Measurements from ENCODE around the gene ADPRS. TPM values are rescaled to one million over a fixed set of nuclear protein-coding genes. Genes with fewer than 3 reads are reported as not detected.

Gene ADPRS
- total RNA-seq, 1 experiment from 2014 or later: 27.8 TPM

DNA sequence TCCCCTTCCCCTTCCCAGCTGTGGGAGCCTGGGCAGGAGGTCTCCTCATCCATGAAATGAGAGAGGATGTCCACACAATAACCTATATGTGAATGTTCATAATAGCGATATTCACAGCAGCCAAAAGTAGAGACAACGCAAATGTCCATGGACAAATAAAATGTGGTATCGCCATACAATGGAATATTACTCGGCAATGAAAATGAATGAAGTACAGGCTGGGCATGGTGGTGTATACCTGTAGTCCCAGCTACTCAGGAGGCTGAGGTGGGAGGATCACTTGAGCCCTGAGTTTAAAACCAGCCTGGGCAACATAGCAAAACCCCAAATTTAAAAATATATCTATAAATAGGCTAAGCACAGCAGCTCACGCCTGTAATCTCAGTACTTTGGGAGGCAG lies 12.9 kb downstream of the ADPRS start:
- Histone ChIP-seq H2AK5ac (ENCODE audit: insufficient read length, low read length) (no peak overlapping the region), H3K9ac (ENCODE audit: extremely low read depth, insufficient read length, low read length) (no peak overlapping the region), H3T11ph (ENCODE audit: low read length) (no peak overlapping the region), H2BK120ac (ENCODE audit: low read depth, low read length, poor library complexity, severe bottlenecking) (no peak overlapping the region), H3K23ac (ENCODE audit: insufficient read length, low read depth, low read length) (no peak overlapping the region), H3K27ac (ENCODE audit: insufficient read length, low read depth, low read length) (no peak overlapping the region), H2BK15ac (ENCODE audit: low read depth, low read length) (no peak overlapping the region), H2BK20ac (ENCODE audit: low read depth, low read length, poor library complexity, severe bottlenecking) (no peak overlapping the region), H3K18ac (ENCODE audit: insufficient read length, low read depth, low read length) (no peak overlapping the region), H3K4me2 (ENCODE audit: insufficient read depth, insufficient read length, low read length) (no peak overlapping the region), H4K8ac (replicated peaks; ENCODE audit: insufficient read length, low read depth, low read length) (no peak overlapping the region), H2BK5ac (ENCODE audit: insufficient read length, low read length) (no peak overlapping the region), H3K27me3 (ENCODE audit: insufficient read depth, low read length) (no peaks in the 10 kb centered on the region), H2BK12ac (ENCODE audit: insufficient read length, low read depth, low read length) (no peak overlapping the region), H2AFZ (ENCODE audit: low read length) (no peak overlapping the region), H4K5ac (ENCODE audit: insufficient read length, low read depth, low read length) (no peak overlapping the region), H3K79me1 (ENCODE audit: insufficient read depth, low read depth, low read length, poor library complexity, severe bottlenecking) (no peaks in the 10 kb centered on the region), H4K91ac (ENCODE audit: insufficient read length, low read depth, low read length) (no peak overlapping the region), H3K4me1 (ENCODE audit: insufficient read depth, low read length) (no peaks in the 10 kb centered on the region), H3K9me3 (ENCODE audit: control insufficient read depth, low read depth, low read length) (no peaks in the 10 kb centered on the region), H4K20me1 (ENCODE audit: control insufficient read depth, insufficient read depth, insufficient read length) (no peaks in the 10 kb centered on the region), H3K14ac (ENCODE audit: insufficient read depth, low read length) (no peak overlapping the region; the same call in 1 of the 2 replicates), H3K56ac (ENCODE audit: insufficient read length, low read depth, low read length) (no peak overlapping the region), H3K4ac (ENCODE audit: low read depth, low read length) (no peak overlapping the region), H3K23me2 (ENCODE audit: insufficient read length, low read depth, low read length, poor library complexity, severe bottlenecking) (no peaks in the 10 kb centered on the region), H3K79me2 (ENCODE audit: insufficient read depth, low read length) (no peaks in the 10 kb centered on the region)
- Mint-ChIP-seq H3K4me1 (peaks cover 15 to 17% of the 10 kb centered on the region in 2 experiments), H3K4me3 (no peak overlapping the region), H3K9me3 (no peaks in the 10 kb centered on the region), H3K36me3 (ENCODE audit: insufficient read depth in 1 of 3, low read depth in 3 of 3) (no peaks in the 10 kb centered on the region; a peak in 1 of 7 replicates), H3K27ac (no peak overlapping the region), H3K27me3 (ENCODE audit: low read depth) (no peaks in the 10 kb centered on the region)
- no CpG with 5 or more reads among the region's 5 CpGs for WGBS (ENCODE audit: extremely low coverage, insufficient read length, low lambda C conversion rate)
- no peak for DNase-seq
- no peak for TF ChIP-seq CTCF (conservative IDR thresholded peaks at IDR 0.05)
